ENCODE data around the gene NDUFAF3.

The NDUFAF3 gene

GRCh38 chr3:49034650-49035049 lies 12.7 kb downstream of the NDUFAF3 start:
- no peak for TF ChIP-seq CTCF (IDR thresholded peaks at IDR 0.05; ENCODE audit: insufficient read depth, low read length, missing control alignments)
- CTCF ChIA-PET, result interaction anchor here (1.1 to 3.3 kb wide), 2 partner anchors 12 to 59 kb away, joined by 3 to 19 read pairs; partner anchors contain the start of genes NDUFAF3 and QRICH1

GRCh38 chr3:49035281-49035680 lies 13.4 kb downstream of the NDUFAF3 start:
- POLR2A ChIA-PET, result no interaction called here

More at GRCh38 chr3:49034650-49035049, 12.7 kb downstream of the NDUFAF3 start:
- no peak for DNase-seq (ENCODE audit: low read depth, low spot score)
- no peak overlapping the region for H3K4me3 ChIP-seq (ENCODE audit: low read depth, low read length)
- POLR2A ChIA-PET, result no interaction called here

GRCh38 chr3:49053543-49053942 lies 31.6 kb downstream of the NDUFAF3 start:
- H3K4me3 ChIP-seq (ENCODE audit: low read depth, low read length), result no peak overlapping the region
- CTCF ChIA-PET, result interaction anchor here (1.0 kb wide), 1 partner anchor 65 kb away, joined by 3 read pairs; no protein-coding TSS in a partner anchor
- no peak for DNase-seq (ENCODE audit: low read depth, low spot score)
- no peak for TF ChIP-seq CTCF (IDR thresholded peaks at IDR 0.05; ENCODE audit: insufficient read depth, low read length, missing control alignments)
- POLR2A ChIA-PET, result no interaction called here

More at GRCh38 chr3:49035281-49035680, 13.4 kb downstream of the NDUFAF3 start:
- H3K4me3 ChIP-seq (ENCODE audit: low read depth, low read length), result no peak overlapping the region
- no peak for DNase-seq (ENCODE audit: low read depth, low spot score)
- TF ChIP-seq CTCF (IDR thresholded peaks at IDR 0.05; ENCODE audit: insufficient read depth, low read length, missing control alignments), result no peak
- CTCF ChIA-PET, result interaction anchor here (1.1 to 3.3 kb wide), 2 partner anchors 13 to 59 kb away, joined by 3 to 19 read pairs; partner anchors contain the start of genes NDUFAF3 and QRICH1

- POLR2A ChIA-PET, result no interaction called here
- no peak for TF ChIP-seq CTCF (IDR thresholded peaks at IDR 0.05; ENCODE audit: insufficient read depth, low read length, missing control alignments)
- CTCF ChIA-PET, result interaction anchor here (1.1 to 1.2 kb wide), 2 partner anchors 9 to 12 kb away, joined by 3 to 4 read pairs; no protein-coding TSS in a partner anchor
- H3K4me3 ChIP-seq (ENCODE audit: low read depth, low read length), result no peak overlapping the region
- no peak for DNase-seq (ENCODE audit: low read depth, low spot score)
These were observed 32.5 kb downstream of the NDUFAF3 start for GRCh38 chr3:49054344-49054862.

GRCh38 chr3:49057268-49057667 lies 35.3 kb downstream of the NDUFAF3 start:
- no peak for TF ChIP-seq CTCF (IDR thresholded peaks at IDR 0.05; ENCODE audit: insufficient read depth, low read length, missing control alignments)
- POLR2A ChIA-PET, result no interaction called here
- CTCF ChIA-PET, result no interaction called here
- no peak overlapping the region for H3K4me3 ChIP-seq (ENCODE audit: low read depth, low read length)
- no peak for DNase-seq (ENCODE audit: low read depth, low spot score)

GRCh38 chr3:49058011-49058410 lies 36.1 kb downstream of the NDUFAF3 start:
- H3K4me3 ChIP-seq (ENCODE audit: low read depth, low read length), result no peak overlapping the region
- ChIA-PET POLR2A (interaction anchor here (1.6 kb wide), 1 partner anchor 29 kb away, joined by 7 read pairs; the partner anchor contains the start of gene IMPDH2), CTCF (no interaction called here)
- TF ChIP-seq CTCF (IDR thresholded peaks at IDR 0.05; ENCODE audit: insufficient read depth, low read length, missing control alignments), result no peak
- no peak for DNase-seq (ENCODE audit: low read depth, low spot score)

Data from AG04449 (cell line).